Glutamatergic neuron (in vitro differentiated cells): Measurements from ENCODE around the gene TPST2. TPM values are rescaled to one million over a fixed set of nuclear protein-coding genes. Genes with fewer than 3 reads are reported as not detected.

ENCODE experiments used
- DNase-seq: peaks from one replicate; pipeline ENCODE4 v3.0.0; 2022
- H3K27ac Mint-ChIP-seq: one replicate; pipeline ENCODE4 v1.8.0; 2020; ENCODE audit warnings: mild to moderate bottlenecking, mixed read lengths, inconsistent platforms; ENCODE audit not compliant: unreplicated experiment
- H3K27me3 Mint-ChIP-seq: one replicate; pipeline ENCODE4 v1.8.0; 2020; ENCODE audit warnings: mild to moderate bottlenecking, moderate library complexity, mixed read lengths, inconsistent platforms; ENCODE audit not compliant: unreplicated experiment
- H3K36me3 Mint-ChIP-seq: one replicate; pipeline ENCODE4 v1.8.0; 2020; ENCODE audit warnings: mild to moderate bottlenecking, mixed read lengths, inconsistent platforms; ENCODE audit not compliant: unreplicated experiment
- H3K4me1 Mint-ChIP-seq: one replicate; pipeline ENCODE4 v1.8.0; 2020; ENCODE audit warnings: mild to moderate bottlenecking, low read depth, mixed read lengths, inconsistent platforms; ENCODE audit not compliant: unreplicated experiment
- H3K4me3 Mint-ChIP-seq: one replicate; pipeline ENCODE4 v1.8.0; 2020; ENCODE audit warnings: mild to moderate bottlenecking, mixed read lengths, inconsistent platforms; ENCODE audit not compliant: unreplicated experiment
- H3K9me3 Mint-ChIP-seq: one replicate; pipeline ENCODE4 v1.8.0; 2020; ENCODE audit warnings: mild to moderate bottlenecking, moderate library complexity, mixed read lengths, inconsistent platforms; ENCODE audit not compliant: unreplicated experiment
- total RNA-seq: library from RNA; stranded (reverse); fragmentation: NEBNext Ultra II Directional; extraction: Animal tissue kit (Norgen Biotek cat#: 25700); gene quantifications from one replicate; pipeline ENCODE4 v1.2.1, GENCODE V29; 2021; ENCODE audit not compliant: unreplicated experiment
- TF ChIP-seq, protein P1 (sequence below): fragments of 200-600 bp; sonication (generic); IDR thresholded peaks from one replicate; pipeline ENCODE4 v1.5.0; 2021; ENCODE audit not compliant: partially characterized antibody, unreplicated experiment

Gene TPST2
- total RNA-seq, 1 donor from 2014 or later = 10.6 TPM

DNA sequence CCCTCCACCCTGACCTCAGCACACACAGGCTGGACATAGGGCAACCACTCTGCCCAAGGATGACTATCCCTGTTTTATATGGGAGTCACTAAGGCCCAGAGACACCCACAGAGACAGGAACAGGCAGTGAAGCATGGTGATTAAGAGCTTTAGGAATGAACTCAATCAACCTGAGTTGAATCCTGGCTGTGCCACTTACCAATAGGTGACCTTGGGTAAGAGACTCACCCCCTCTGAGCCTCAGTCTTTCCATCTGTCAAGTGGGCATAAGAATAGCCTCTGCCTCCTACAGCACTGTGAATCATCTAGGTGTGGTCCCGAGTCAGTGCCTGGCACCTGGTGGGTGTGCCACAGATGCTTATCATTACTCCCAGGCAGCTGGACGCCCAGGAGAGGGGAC lies 21.1 kb upstream of the TPST2 start:
- Mint-ChIP-seq H3K36me3 (no peaks in the 10 kb centered on the region), H3K4me3 (no peak overlapping the region), H3K27ac (no peak overlapping the region), H3K4me1 (peaks cover 7% of the 10 kb centered on the region), H3K27me3 (peaks cover 7% of the 10 kb centered on the region), H3K9me3 (peaks cover 2% of the 10 kb centered on the region)
- TF ChIP-seq, protein P1, sequence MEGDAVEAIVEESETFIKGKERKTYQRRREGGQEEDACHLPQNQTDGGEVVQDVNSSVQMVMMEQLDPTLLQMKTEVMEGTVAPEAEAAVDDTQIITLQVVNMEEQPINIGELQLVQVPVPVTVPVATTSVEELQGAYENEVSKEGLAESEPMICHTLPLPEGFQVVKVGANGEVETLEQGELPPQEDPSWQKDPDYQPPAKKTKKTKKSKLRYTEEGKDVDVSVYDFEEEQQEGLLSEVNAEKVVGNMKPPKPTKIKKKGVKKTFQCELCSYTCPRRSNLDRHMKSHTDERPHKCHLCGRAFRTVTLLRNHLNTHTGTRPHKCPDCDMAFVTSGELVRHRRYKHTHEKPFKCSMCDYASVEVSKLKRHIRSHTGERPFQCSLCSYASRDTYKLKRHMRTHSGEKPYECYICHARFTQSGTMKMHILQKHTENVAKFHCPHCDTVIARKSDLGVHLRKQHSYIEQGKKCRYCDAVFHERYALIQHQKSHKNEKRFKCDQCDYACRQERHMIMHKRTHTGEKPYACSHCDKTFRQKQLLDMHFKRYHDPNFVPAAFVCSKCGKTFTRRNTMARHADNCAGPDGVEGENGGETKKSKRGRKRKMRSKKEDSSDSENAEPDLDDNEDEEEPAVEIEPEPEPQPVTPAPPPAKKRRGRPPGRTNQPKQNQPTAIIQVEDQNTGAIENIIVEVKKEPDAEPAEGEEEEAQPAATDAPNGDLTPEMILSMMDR = no peak
- no peak for DNase-seq

DNA sequence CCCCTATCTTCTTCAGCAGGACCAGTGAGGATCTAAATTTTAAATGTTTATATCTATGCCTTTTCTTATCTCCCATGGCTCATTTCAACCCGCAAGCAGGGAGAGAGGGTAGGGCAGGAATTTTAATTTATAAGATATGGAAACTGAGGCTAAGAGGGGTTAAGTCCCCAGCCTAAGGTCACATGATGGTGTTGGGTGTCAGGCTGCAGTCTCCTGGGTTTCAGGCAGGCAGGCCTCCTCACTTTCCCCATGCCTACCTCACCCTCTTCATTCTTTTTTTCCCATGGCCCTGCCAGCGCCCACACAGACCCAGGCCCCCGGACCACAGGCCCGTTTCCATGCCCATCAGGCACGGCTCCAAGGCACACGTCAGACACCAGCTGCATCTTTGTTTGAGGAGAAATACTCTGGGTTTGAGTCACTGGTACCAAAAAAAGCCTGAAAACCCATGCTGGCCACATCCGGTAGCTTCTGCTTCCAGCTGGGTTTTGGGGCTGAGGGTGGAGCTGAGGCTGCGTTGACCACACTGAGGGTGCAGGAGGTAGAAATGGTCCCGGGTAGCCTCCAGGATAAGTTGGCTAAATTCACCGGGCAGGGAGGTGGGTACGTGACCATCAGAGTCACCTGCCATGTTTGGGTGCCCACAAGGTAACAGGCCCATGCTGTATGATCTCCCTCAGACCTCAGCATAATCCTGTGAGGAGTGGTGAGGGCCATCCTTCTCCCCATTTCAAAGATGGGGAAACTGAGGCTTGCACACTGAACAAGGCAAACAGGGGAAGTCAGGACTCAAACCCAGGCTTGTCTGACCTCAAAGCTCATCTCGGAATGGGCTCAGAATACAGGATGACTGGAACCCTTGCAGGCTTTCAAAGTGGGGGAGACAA lies 20.4 kb upstream of the TPST2 start:
- Mint-ChIP-seq H3K27me3 (peaks cover 7% of the 10 kb centered on the region), H3K9me3 (peaks cover under 1% of the 10 kb centered on the region), H3K36me3 (no peaks in the 10 kb centered on the region), H3K4me3 (no peak overlapping the region), H3K4me1 (peaks cover 7% of the 10 kb centered on the region), H3K27ac (no peak overlapping the region)
- TF ChIP-seq, protein P1 = no peak
- no peak for DNase-seq

DNA sequence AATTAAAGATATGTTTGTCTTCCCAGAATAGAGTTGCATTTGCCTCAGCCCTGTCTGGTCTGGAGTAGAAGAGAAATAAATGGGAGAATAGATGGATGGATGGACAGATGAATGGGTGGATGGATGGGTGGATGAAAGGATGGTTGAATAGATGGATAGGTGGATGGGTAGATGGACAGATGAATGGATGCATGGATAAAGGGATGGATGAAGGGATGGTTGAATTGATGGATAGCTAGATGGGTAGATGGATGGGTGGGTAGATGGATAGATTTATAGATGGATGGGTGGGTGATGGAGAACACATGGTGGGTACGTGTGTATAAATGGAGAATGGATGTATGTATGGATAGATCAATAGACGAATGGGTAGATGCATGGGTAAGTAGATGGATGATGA lies 19.4 kb upstream of the TPST2 start:
- no peaks in the 10 kb centered on the region for H3K36me3 Mint-ChIP-seq
- DNase-seq = no peak
- no peaks in the 10 kb centered on the region for H3K9me3 Mint-ChIP-seq
- TF ChIP-seq, protein P1 = no peak
- H3K4me3 Mint-ChIP-seq = no peak overlapping the region
- H3K27ac Mint-ChIP-seq = no peak overlapping the region
- H3K27me3 Mint-ChIP-seq = peaks cover 3% of the 10 kb centered on the region
- H3K4me1 Mint-ChIP-seq = peaks cover 6% of the 10 kb centered on the region

DNA sequence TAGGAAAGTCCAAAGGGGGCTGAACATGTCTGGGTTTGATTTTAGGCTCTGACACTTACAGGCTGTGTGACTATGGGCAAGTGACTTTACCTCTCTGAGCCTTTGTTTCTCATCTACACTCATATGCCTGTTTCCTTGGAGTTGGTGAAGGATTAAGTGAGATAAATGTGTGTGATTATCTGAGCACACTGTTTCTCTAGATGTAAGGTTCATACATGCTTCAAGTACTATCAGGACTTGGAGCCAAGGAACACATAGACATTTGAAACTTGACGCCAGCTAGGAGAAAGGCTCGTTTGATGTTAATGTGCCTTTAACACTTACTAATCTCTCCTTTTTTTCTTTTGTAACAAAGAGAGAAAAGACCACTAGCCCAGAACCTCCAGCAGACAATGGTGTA lies 18.2 kb upstream of the TPST2 start:
- TF ChIP-seq, protein P1 = no peak

DNA sequence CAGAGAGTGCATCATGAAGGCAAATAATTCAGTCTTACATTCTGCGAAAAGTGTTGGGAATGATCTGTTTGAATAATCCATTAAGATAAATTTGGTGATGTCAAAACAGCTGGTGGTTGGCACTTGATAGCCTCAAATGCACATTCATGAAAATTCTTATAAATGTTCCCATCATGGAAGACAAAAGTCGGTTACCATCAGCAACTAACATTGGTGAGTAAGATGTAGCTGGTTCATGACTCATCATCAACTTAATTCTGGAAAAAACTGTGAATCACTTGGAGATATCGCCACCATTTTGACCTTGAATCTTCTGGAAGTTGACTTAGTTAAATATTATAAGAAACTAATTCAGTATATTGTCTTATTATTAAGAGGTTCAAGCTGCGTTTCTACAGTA lies 16.7 kb upstream of the TPST2 start:
- TF ChIP-seq, protein P1 = no peak
- Mint-ChIP-seq H3K27ac (no peak overlapping the region), H3K4me3 (no peak overlapping the region), H3K36me3 (no peaks in the 10 kb centered on the region), H3K27me3 (no peaks in the 10 kb centered on the region), H3K9me3 (no peaks in the 10 kb centered on the region), H3K4me1 (no peaks in the 10 kb centered on the region)
- no peak for DNase-seq

More for the DNA sequence above, 18.2 kb upstream of the TPST2 start:
- DNase-seq = no peak
- Mint-ChIP-seq H3K27ac (no peak overlapping the region), H3K4me3 (no peak overlapping the region), H3K27me3 (no peaks in the 10 kb centered on the region), H3K9me3 (no peaks in the 10 kb centered on the region), H3K4me1 (no peaks in the 10 kb centered on the region), H3K36me3 (no peaks in the 10 kb centered on the region)
